T1000 (cell line): ENCODE measurements around the gene SERINC5.
A peak's percentile ranks its signal among the peaks of the same experiment; 100 is the strongest.
"Not testable (repeated sequence)": the region's sequence is repeated elsewhere in the genome, so short reads cannot be mapped to it uniquely, and the experiment has no call there.

Source experiments
- DNase-seq: peaks from one replicate; lab custom pipeline; 2025; ENCODE audit warnings: mixed read lengths; lab: John Stamatoyannopoulos, UW

Gene SERINC5

GRCh38 chr5:80103371-80103770, 152.5 kb downstream of the SERINC5 start:
- DNase-seq, result no peak

GRCh38 chr5:80101993-80102392, 153.9 kb downstream of the SERINC5 start:
- no peak for DNase-seq

- DNase-seq, result no peak
Observed at GRCh38 chr5:80097451-80097850, 158.4 kb downstream of the SERINC5 start.

GRCh38 chr5:80094236-80094738, 161.6 kb downstream of the SERINC5 start:
- DNase-seq, result no peak

- no peak for DNase-seq
Observed at GRCh38 chr5:80093796-80094195, 162.1 kb downstream of the SERINC5 start.

- no peak for DNase-seq
Observed at GRCh38 chr5:80092486-80093107, 163.3 kb downstream of the SERINC5 start.

GRCh38 chr5:80091792-80092192, 164.1 kb downstream of the SERINC5 start:
- not testable (repeated sequence) for DNase-seq

- DNase-seq, result no peak
Observed at GRCh38 chr5:80090884-80091166, 165.0 kb downstream of the SERINC5 start.

- DNase-seq, result no peak
Observed at GRCh38 chr5:80083101-80083890, 172.6 kb downstream of the SERINC5 start.

- DNase-seq, result peak; percentile 67
Observed at GRCh38 chr5:80082731-80083100, 173.1 kb downstream of the SERINC5 start.

GRCh38 chr5:80082281-80082680, 173.6 kb downstream of the SERINC5 start:
- no peak for DNase-seq

GRCh38 chr5:80078921-80079320, 176.9 kb downstream of the SERINC5 start:
- DNase-seq, result no peak

GRCh38 chr5:80077051-80077714, 178.7 kb downstream of the SERINC5 start:
- no peak for DNase-seq

GRCh38 chr5:80076131-80077050, 179.5 kb downstream of the SERINC5 start:
- DNase-seq, result no peak

- no peak for DNase-seq
Observed at GRCh38 chr5:80072103-80073073, 183.5 kb downstream of the SERINC5 start.

GRCh38 chr5:80071510-80072021, 184.3 kb downstream of the SERINC5 start:
- no peak for DNase-seq

- DNase-seq, result no peak
Observed at GRCh38 chr5:80070338-80071056, 185.4 kb downstream of the SERINC5 start.

GRCh38 chr5:80069918-80070318, 185.9 kb downstream of the SERINC5 start:
- DNase-seq, result no peak

- no peak for DNase-seq
Observed at GRCh38 chr5:80069251-80069800, 186.5 kb downstream of the SERINC5 start.

GRCh38 chr5:80068775-80069174, 187.1 kb downstream of the SERINC5 start:
- no peak for DNase-seq
